LHCN-M2 (cell line): ENCODE results near the gene CD96. TPM values are rescaled to one million over a fixed set of nuclear protein-coding genes. Genes with fewer than 3 reads are reported as not detected.
"Not testable (repeated sequence)": the region's sequence is repeated elsewhere in the genome, so short reads cannot be mapped to it uniquely, and the experiment has no call there.

ENCODE experiments used
- DNase-seq: peaks from one replicate; pipeline ENCODE4 v3.0.0-alpha.2; 2012; ENCODE audit warnings: low read depth
- polyA plus RNA-seq: library from polyadenylated mRNA; unstranded; fragments of >200 nt; gene quantifications from one replicate; pipeline ENCODE4 v1.2.1, GENCODE V29; 2012; ENCODE audit warnings: missing spikeins
- total RNA-seq: library from RNA; depleted of rRNA; stranded (reverse); fragments of >200 nt; gene quantifications from 2 replicates; pipeline ENCODE4 v1.2.3, GENCODE V29; 2014; rRNA removed

Gene CD96, protein sequence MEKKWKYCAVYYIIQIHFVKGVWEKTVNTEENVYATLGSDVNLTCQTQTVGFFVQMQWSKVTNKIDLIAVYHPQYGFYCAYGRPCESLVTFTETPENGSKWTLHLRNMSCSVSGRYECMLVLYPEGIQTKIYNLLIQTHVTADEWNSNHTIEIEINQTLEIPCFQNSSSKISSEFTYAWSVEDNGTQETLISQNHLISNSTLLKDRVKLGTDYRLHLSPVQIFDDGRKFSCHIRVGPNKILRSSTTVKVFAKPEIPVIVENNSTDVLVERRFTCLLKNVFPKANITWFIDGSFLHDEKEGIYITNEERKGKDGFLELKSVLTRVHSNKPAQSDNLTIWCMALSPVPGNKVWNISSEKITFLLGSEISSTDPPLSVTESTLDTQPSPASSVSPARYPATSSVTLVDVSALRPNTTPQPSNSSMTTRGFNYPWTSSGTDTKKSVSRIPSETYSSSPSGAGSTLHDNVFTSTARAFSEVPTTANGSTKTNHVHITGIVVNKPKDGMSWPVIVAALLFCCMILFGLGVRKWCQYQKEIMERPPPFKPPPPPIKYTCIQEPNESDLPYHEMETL
- total RNA-seq = 0.11 TPM in 1 of 2 replicates, not detected in the other
- polyA plus RNA-seq = not detected

DNA sequence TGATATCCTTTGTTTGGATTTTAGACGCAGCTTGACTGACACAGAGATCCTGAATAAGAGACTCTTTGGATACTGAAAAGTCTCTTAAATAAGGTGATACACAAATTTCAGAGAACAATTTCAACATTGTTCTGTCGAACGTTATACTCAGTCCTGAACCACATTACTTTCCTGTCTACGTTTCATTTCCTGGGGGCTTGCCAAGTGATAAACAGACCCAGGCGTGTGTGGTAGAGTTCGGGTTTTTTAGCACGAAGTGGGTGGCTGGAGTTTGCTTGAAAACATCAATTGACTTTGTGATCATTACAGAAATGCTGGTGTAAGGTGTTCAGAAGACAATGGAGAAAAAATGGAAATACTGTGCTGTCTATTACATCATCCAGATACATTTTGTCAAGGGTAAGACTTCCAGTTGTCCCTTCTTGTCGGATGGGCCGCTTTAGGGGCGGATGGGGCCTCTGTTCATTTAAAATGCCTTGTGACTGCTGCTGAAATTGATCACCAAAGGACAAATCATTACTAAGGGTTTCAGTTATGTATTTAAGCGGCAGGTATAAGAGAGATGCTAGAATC is at the start of gene CD96:
Gene CD96 (plus strand): TSS at position 287 of the 573 bp plus-strand sequence. CDS start 52 bp downstream, at position 339.
- DNase-seq = no peak

DNA sequence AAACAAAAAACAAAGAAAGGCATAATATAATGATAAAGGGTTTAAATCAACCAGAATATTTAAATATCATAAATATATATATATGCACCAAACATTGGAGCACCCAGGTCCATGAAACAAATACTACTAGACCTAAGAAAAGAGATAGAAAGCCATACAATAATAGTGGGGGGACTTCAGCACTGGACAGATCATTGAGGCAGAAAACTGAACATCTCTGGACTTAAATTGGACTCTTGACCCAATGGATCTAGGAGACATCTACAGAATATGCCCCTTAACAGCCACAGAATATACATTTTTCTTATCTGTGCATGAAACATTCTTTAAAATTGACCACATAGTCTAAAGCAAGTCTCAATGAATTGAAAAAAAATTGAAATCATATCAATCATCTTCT is 48.7 kb upstream of the CD96 start:
- DNase-seq = no peak

DNA sequence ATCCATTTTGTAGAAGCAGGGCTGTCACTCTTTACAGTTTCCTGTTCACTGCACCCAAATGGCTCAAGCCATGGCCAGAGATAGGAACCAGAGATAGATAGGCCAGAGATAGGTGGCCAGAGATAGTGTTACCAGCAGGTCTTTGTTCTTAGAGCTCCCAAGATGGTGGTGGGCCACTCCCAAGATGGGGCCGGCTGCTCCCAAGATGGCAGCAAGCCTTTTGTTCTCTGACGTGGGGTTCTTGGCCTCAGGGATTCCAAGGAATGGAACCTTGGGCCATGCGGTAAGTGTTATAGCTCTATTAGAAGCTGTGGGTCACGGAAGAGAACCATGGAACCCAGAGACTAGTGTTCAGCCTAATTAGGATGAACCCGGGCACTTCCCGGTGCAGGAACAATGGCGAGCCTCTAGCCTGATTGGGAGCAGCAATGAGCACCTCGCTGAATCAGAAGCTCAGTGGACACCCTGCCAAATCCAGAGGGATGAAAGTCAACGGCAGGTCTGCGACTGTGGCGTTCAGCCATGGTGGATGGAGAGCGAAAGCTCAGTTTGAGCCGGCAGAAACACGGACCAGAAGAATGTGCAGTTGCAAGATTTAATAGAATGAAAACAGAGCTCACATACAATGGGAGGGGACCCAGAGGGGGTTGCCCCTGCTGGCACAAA is 45.0 kb upstream of the CD96 start:
- no peak for DNase-seq

DNA sequence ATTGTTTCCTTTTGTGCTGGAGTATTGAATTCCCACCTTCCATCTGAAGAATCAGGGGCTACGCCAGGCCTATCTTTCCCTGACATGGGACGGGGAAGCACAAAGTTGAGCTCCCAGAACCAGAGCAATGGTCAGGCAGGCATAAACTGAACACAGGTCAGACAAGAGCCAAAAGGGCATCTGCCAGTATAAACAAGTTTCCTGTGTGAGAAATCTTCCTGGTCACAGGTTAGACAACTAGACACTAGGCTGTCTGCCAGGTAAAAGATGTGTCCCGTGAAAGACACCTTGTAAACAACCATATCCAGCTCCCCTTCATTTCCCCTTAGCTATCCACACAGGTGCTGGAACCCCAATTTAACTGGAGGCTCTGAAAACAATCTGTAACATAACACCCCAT is 44.0 kb upstream of the CD96 start:
- DNase-seq = no peak

DNA sequence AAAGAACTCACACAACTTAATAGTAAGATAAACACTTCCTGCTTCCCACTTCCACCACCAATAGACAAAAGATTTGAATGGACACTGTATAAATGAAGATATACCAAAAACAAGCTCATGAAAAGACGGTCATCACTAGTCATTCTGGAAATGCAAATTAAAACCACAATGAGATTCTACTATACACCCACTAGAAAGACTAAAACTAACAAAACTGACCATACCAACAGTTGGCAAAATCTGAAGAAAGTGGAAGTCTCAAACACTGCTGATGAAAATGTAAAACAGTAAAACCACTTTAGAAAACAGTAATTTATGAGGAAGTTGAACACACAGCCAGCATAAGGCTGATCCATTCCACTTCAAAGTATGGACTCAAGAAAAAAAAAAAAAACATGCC is 35.6 kb upstream of the CD96 start:
- DNase-seq = no peak

DNA sequence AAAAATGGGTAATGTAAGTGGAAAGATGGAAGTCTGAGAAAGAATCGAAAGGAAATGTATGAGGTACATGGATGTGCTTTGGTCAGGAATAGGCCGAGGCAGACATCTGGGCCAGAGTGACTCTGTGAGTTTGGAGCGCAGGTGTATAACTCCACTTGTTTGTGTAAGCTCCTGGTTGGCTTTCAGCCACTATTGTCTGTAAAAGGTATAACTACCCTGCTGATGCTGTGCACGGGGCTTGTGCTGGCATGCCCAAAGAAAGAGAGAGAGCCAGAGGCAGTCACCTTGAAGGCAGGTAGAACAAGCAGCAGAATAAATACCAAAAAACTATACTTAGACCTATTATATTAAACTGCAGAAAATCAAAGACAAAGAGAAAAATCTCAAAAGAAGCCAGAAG is 32.7 kb upstream of the CD96 start:
- DNase-seq = no peak

DNA sequence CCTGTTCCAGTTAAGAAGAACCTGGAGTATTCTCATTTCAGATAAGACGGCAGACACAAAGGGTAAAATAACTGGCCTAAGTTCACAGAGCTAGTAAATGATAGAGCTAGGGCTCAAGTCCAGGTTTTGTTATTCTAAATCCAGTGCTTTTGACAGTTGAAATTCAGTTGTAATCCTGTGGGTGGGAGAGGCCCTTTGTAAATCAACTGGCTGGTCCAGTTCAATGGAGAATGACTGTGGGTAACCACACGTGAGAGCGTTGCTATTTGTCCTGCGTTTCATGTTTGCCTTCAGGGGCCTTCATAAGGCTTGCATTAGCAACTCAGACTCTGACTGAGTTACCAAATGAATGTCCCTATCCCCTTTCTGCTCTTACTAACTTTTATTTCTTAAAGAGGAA is 24.2 kb upstream of the CD96 start:
- no peak for DNase-seq

DNA sequence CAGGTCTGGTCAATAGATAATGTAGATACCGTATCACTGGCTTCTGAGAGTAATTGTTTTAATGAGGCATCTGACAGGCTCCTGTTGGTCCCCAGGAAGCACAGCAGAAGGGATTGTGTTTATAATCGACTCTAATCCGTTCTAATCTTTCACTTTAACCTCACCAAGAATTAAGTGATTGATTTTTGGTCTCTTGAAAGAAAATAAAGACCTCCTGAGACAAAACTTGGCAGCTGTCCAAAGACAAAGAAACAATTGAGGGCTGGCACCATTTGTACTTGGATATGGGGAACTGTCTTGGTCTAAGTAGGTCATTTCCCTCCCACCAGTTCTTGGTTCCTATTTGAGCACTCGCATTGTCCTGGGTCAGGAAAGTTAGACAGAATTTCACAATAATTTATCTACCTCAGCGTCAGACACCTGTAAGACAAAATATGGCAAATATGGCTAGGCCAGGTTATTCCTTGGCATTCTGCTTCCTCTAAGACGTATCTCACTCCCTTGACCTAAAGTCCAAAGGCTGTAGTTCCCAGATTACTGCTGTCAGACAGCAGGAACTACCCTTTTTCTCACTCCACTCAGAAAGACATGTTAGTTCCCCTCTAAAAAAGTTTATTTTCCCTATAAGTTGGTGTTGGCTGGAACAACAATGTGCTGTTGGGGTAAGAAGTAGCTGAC is 22.7 kb upstream of the CD96 start:
- DNase-seq = no peak

DNA sequence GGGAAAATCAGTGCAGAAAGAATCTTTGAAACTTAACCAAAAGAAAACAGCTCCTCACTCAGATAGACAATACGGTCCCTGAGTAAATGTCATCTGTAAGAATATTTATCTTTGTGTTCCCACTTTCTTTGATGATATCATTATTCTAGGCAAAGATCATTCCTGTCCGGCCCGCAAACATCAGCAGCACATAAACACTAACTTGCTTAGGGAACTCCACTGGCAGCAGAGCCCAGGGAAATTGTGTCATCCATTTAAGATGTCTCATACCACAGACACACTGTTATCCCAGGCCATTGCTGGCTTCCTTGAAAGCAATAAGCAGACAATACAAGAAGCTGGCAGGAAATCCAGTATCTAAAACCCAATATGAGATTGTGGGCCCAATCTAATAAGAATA is 20.1 kb upstream of the CD96 start:
- DNase-seq = no peak

DNA sequence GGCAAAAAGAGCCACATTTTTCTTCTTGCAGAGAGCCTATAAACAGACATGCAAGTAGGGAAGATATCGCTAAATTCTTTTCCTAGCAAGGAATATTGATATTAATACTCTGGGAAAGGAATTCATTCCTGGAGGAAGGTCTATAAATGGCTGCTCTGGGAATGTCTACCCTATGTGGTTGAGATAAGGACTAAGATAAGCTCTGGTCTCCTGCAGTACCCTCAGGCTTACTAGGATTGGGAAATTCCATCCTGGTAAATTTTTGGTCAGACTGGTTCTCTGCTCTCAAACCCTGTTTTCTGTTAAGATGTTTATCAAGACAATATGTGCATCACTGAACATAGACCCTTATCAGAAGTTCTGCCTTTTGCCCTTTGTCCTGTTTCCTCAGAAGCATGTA is 17.5 kb upstream of the CD96 start:
- DNase-seq = not testable (repeated sequence)

DNA sequence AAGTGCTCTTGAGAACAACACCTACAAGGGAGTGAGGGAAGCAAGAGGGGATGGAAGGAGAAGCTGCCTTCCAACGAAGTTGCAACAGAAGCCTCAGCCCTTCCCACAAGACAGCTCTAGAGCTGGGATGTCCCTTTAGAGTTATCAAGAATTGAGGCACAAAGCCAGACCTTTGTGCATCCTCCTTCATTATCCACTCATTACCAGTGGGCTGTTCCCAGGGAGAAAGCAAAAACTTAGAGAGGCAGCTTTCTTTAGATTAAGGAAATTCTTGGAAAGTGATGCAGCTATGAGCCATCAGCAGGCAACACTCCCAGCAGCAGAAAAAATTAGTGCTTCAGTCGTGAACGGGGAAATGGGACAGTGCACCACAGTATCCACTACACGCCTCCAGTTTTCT is 10.6 kb upstream of the CD96 start:
- DNase-seq = no peak

DNA sequence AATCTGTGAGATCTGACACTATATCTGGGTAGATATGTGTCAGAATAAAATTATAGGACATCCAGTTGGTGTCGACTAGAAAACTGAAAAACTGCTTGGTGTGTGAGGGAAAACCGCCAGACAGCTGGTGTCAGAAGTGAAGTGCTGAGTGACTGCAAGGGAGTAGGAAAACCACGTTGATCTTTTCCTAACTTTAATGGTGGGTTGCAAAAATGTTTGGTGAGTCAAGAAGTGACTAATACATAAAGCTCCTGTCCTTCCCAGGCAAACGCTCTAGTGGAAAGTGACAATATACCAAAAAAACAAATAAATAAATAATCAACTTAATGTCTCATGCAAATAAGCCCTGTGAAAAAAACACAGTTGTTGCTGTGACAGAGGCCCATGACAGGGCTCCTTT is 7.3 kb upstream of the CD96 start:
- DNase-seq = peak; percentile 95

DNA sequence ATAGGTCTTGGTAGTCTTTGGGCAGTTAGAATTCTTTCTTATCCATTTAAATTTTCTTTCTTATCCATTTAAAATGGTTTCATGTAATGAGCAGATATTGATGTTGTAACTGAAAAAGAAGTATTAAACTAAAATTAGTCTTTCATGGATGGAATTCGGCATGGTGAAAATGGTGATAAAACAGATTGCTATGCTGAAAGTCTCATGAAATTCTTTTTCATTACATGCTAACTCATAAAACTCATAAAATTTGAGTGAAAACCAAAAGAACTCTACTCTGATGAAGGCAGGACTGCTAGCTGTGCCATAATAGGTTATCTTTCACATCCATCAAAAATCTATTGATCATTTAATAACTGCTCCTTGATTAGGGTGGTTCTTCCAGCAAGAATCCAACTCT is 3.9 kb upstream of the CD96 start:
- no peak for DNase-seq

DNA sequence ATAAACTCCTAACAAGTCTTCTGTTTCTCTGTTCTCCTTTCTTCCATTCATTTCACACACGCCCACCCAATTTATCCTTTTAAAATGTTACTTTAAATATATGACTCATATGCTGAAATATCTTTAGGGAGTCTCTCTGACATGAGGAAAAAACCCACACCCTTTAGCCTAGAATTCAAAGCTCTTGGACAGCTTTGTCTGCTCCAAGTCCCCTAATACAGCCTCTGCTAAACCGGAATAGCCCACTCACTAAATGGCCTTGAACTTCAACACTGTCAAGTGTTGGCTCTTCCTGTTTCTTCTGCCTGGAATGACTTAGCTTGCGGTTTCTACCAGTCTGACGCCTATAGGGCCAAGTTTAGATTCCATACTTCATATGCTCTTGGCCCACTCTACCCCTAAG is 3.3 kb upstream of the CD96 start:
- DNase-seq = peak; percentile 45

DNA sequence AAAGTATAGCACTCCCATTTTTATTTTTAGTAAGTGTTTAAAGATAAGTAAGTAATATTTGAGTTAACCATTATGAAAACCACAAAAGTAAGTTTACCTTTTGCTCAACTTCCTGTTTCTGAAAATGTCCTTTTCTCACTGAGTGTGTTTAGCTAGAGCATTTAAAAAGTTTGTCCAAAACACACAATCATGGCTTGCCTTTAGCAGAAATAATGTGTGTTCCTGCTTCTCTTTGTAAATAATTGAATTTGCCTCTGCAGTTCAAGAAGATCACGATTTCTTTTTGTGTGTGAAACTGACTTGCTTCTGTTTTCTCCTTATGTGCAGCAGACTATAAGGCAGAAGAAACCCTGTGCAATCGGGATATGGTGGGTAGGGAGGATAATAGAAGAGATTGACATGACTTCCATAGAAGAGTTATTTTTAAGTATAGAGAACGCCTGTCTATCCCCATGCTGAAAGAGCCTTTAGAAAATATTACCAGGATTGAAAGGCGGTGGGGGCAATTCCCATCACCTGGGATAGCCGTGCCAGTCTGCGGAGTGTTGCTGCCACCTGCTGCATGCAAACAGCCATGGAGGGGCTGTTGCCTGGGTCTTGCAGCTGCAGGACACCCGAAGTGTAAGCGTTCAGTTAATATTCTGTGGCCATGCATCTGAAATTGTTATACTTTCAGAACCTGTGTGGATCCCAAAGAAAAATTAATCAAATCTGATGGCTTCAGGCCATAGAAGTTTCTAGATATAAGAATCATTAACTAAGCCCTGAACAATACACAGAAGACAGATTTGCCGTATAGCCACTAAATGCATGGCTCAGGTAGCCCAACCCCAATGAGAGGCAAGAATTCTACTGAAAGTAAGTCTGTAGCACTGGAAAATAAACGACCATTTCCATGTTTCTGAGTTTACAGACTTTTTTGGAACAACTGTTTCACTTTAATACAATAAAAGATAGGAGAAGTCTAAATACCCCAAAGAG is 2.4 kb upstream of the CD96 start:
- peak; percentile 61 for DNase-seq

DNA sequence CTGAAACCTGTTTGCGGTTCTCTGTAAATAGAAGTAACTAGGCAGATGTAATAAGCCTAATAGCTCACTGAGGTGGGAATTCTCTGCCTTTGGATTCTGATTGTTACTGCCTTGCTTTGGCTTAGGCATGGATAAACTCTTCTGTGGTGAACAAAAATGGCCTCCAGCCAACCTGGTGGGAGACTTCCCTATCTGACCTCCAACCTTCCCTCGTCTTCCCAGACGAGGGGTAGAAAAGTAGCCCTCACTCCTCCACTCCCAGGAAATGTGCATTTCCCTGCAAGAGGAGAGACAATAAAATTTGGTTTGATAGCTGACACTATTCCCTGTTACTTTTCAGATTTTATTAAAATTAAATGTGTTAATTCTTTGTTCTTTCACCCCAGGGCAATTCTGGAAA is 606 bp upstream of the CD96 start:
- no peak for DNase-seq

DNA sequence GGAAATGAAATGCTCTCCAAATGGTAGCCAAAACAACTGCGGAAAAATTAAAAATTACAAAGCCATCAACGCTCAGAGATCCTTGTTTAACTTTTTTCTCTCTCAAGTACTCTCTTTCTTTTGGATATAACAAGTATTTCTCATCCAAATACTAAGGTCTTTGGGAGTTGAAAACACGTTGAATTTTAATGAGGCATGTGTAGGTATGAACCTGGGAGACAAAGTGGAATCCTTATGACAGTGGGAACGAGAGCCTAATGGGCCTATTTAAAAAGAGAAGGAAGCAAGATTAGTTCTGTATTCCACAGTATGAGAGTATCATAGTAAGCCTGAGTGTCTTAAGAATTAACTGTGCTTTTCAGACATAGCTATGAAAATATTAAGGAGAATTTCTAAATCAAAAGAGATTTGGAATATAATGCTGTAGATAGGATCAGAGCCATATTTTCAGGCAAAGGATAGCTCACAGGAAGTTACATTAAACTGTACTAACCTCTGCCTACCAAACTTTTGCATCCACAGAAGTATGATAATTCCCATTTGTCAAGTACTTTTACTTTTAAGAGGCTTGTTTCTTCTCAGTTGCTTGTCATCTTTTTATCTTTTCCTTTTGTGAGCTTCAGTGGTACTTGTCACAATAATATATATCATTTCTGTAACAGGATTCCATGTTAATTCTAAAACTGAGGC is 759 bp downstream of the CD96 start:
- DNase-seq = no peak

DNA sequence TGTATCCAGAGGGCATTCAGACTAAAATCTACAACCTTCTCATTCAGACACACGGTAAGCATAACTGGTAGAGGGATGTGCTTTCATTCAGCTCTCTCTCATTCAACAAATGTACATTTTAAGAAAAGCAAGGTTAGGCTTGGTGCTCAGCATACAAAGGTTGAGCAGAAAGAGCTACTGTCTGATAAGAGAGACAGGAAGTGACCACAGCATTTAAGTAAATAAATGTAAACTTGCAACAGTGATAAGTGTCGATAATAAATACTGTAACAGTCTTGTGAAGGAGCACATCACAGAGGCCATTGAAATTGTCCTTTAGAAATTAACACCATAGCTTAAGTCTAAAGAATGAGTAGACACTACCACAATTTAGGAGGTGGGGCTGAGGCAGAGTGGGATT is 3.4 kb downstream of the CD96 start:
- DNase-seq = no peak

DNA sequence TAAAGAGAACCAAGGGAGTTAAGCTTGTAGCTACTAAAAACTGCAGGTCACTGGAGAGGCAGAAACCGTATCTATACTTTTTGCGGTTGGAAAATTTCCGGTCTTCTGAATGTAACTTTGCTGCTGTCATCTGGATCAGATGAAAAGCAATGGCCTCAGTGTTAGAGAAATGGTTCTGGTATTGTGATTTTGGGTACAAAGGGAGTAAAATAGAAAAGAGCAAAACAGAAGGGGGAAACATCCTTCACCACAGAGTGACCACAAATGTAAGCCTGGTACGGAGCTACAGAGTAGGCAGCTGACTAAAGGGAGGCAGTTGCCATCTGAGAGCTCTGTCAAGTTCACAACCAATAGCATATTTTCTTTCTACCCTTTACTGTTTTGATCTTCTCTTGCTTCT is 5.6 kb downstream of the CD96 start:
- peak; percentile 35 for DNase-seq

DNA sequence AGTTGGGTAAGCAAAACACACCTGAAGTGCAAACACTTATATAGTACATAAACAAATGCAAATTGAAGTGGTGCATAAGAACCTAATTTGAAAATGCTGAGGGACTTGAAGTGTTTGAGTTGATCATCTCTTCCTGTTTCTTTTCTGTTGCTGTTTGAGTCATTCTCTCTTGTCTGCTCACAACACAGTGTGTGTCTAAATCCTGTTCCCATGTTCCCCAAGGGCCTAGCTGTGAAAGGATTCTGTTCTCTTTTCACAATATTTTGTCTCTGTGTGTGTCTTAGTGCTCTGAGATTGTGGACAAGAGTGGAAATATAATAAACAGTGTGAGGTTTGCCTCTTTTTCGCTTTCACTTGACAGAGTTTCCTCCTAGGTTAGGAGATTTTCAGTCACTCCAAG is 6.1 kb downstream of the CD96 start:
- peak; percentile 38 for DNase-seq
